IMR-90 (cell line): Measurements from ENCODE around the gene HOXA5. TPM values are rescaled to one million over a fixed set of nuclear protein-coding genes. Genes with fewer than 3 reads are reported as not detected.
A peak's percentile ranks its signal among the peaks of the same experiment; 100 is the strongest.

Source experiments
- ATAC-seq: fragments of 200-7000 bp; cut with Tn5 transposase; 2 replicates; pipeline ENCODE4 v1.9.1; 2020; ENCODE audit warnings: low read depth, mild to moderate bottlenecking, moderate library complexity
- BruUV-seq: library from RNA; stranded (reverse); fragments of 400-500 nt; replicated peaks from 2 replicates; lab custom pipeline; 2021; lab: Mats Ljungman, UMichigan
- CTCF ChIA-PET: fragments of 300-600 bp; formaldehyde crosslinking; extraction: SDS; loops from one replicate; lab custom pipeline; 2021; ENCODE audit warnings: antibody characterized with exemption; lab: Yijun Ruan, JAX
- POLR2A ChIA-PET: fragments of 300-600 bp; sonication (Branson Sonifier 250); formaldehyde crosslinking; loops from one replicate; lab custom pipeline; 2022; ENCODE audit warnings: antibody characterized with exemption; ENCODE audit not compliant: unreplicated experiment; lab: Charles Lee
- DNase-seq: peaks from one replicate; pipeline ENCODE4 v3.0.0; 2013
- H2AFZ ChIP-seq: replicated peaks from 2 replicates; pipeline ENCODE3; 2013; ENCODE audit warnings: low read length, mild to moderate bottlenecking; ENCODE audit not compliant: poor library complexity
- H2AK5ac ChIP-seq: 2 replicates; pipeline ENCODE4 v1.6.1; 2013; ENCODE audit warnings: low read depth, low read length, inconsistent platforms
- H2AK9ac ChIP-seq: replicated peaks from 2 replicates; pipeline ENCODE3; 2013; ENCODE audit warnings: mild to moderate bottlenecking, low read depth, low read length, moderate library complexity; ENCODE audit not compliant: poor library complexity
- H2BK120ac ChIP-seq: 2 replicates; pipeline ENCODE4 v1.6.1; 2013; ENCODE audit warnings: low read depth, low read length, inconsistent platforms
- H2BK15ac ChIP-seq: 3 replicates; pipeline ENCODE4 v1.6.1; 2013; ENCODE audit warnings: low read depth, low read length, inconsistent platforms
- H2BK20ac ChIP-seq: 2 replicates; pipeline ENCODE4 v1.6.1; 2013; ENCODE audit warnings: low read depth, mild to moderate bottlenecking, inconsistent platforms, low read length, moderate library complexity
- H2BK5ac ChIP-seq: 2 replicates; pipeline ENCODE4 v1.6.1; 2013; ENCODE audit warnings: mild to moderate bottlenecking, low read depth, low read length, inconsistent platforms; ENCODE audit not compliant: poor library complexity, severe bottlenecking
- H3K14ac ChIP-seq: replicated peaks from 2 replicates; pipeline ENCODE4 v1.6.1; 2013; ENCODE audit warnings: low read depth, low read length, inconsistent platforms
- H3K18ac ChIP-seq: 2 replicates; pipeline ENCODE4 v1.6.1; 2013; ENCODE audit warnings: low read depth, low read length, control low read depth
- H3K23ac ChIP-seq: 2 replicates; pipeline ENCODE4 v1.6.1; 2013; ENCODE audit warnings: low read depth, low read length, inconsistent platforms
- H3K27ac ChIP-seq: 2 replicates; pipeline ENCODE4 v1.5.1; 2013; ENCODE audit warnings: mild to moderate bottlenecking, control low read depth, low read length; ENCODE audit not compliant: insufficient read depth
- H3K27me3 ChIP-seq: 2 replicates; pipeline ENCODE4 v1.6.1; 2013; ENCODE audit warnings: low read length; ENCODE audit not compliant: control insufficient read depth, insufficient read depth
- H3K36me3 ChIP-seq: 2 replicates; pipeline ENCODE4 v1.6.1; 2013; ENCODE audit warnings: low read length, mixed read lengths; ENCODE audit not compliant: control insufficient read depth, insufficient read depth
- H3K4ac ChIP-seq: 2 replicates; pipeline ENCODE4 v1.6.1; 2013; ENCODE audit warnings: low read depth, low read length, inconsistent platforms
- H3K4me1 ChIP-seq: 2 replicates; pipeline ENCODE4 v1.6.1; 2013; ENCODE audit warnings: low read length, mixed read lengths; ENCODE audit not compliant: control insufficient read depth, insufficient read depth
- H3K4me2 ChIP-seq: 2 replicates; pipeline ENCODE4 v1.6.1; 2013; ENCODE audit warnings: low read depth, mild to moderate bottlenecking, control low read depth, low read length, moderate library complexity
- H3K4me3 ChIP-seq: 2 replicates; pipeline ENCODE4 v1.5.1; 2013; ENCODE audit warnings: low read depth, mild to moderate bottlenecking, control low read depth, low read length, moderate library complexity; ENCODE audit not compliant: insufficient read depth
- H3K56ac ChIP-seq: 2 replicates; pipeline ENCODE4 v1.6.1; 2013; ENCODE audit warnings: low read length, inconsistent platforms; ENCODE audit not compliant: insufficient read depth; ENCODE audit errors: extremely low read depth
- H3K79me1 ChIP-seq, 2 experiments: 2 replicates each; pipeline ENCODE4 v1.6.1; 2013; ENCODE audit warnings: low read length in 2 of 2, inconsistent platforms in 1 of 2, low read depth in 1 of 2
- H3K9ac ChIP-seq: 2 replicates; pipeline ENCODE4 v1.6.1; 2013; ENCODE audit warnings: low read depth, low read length, control low read depth
- H3K9me1 ChIP-seq: 2 replicates; pipeline ENCODE4 v1.6.1; 2013; ENCODE audit warnings: low read length, inconsistent platforms; ENCODE audit not compliant: insufficient read depth
- H3K9me3 ChIP-seq: 2 replicates; pipeline ENCODE4 v1.6.1; 2013; ENCODE audit warnings: low read length; ENCODE audit not compliant: control insufficient read depth, insufficient read depth
- H4K20me1 ChIP-seq: 2 replicates; pipeline ENCODE4 v1.6.1; 2013; ENCODE audit warnings: low read length, inconsistent platforms; ENCODE audit not compliant: insufficient read depth
- H4K5ac ChIP-seq: 2 replicates; pipeline ENCODE4 v1.6.1; 2013; ENCODE audit warnings: mild to moderate bottlenecking, low read depth, low read length, control low read depth
- H4K8ac ChIP-seq, 2 experiments: 2 replicates each; pipeline ENCODE4 v1.6.1; 2013; ENCODE audit warnings: low read depth in 2 of 2, low read length in 2 of 2, control low read depth in 1 of 2, inconsistent platforms in 1 of 2
- H4K91ac ChIP-seq: 2 replicates; pipeline ENCODE4 v1.6.1; 2013; ENCODE audit warnings: low read depth, low read length, inconsistent platforms; ENCODE audit not compliant: insufficient read depth
- BHLHE40 ChIP-seq: fragments of 150-350 bp; IDR thresholded peaks from 2 replicates; pipeline ENCODE4 v1.6.1; 2016; ENCODE audit warnings: mild to moderate bottlenecking, low read depth, low read length
- CHD1 ChIP-seq: IDR thresholded peaks from 2 replicates; pipeline ENCODE4 v1.6.1; 2012; ENCODE audit warnings: low read depth, low read length, improper control_type of control experiment
- ELK1 ChIP-seq: fragments of 150-350 bp; IDR thresholded peaks from 2 replicates; pipeline ENCODE4 v1.6.1; 2016; ENCODE audit warnings: low read depth, mild to moderate bottlenecking, low read length, moderate library complexity, borderline replicate concordance
- MAFK ChIP-seq: IDR thresholded peaks from 2 replicates; pipeline ENCODE4 v1.6.1; 2012; ENCODE audit warnings: low read depth, low read length, improper control_type of control experiment
- MAZ ChIP-seq: IDR thresholded peaks from 2 replicates; pipeline ENCODE4 v1.6.1; 2012; ENCODE audit warnings: low read depth, mild to moderate bottlenecking, low read length, improper control_type of control experiment, moderate library complexity, borderline replicate concordance
- NFE2L2 ChIP-seq: fragments of 150-350 bp; IDR thresholded peaks from 2 replicates; pipeline ENCODE4 v1.6.1; 2016; ENCODE audit warnings: low read depth, mild to moderate bottlenecking, low read length
- POLR2A ChIP-seq: IDR thresholded peaks from 2 replicates; pipeline ENCODE4 v1.6.1; 2012; ENCODE audit warnings: mild to moderate bottlenecking, low read depth, low read length
- RCOR1 ChIP-seq: IDR thresholded peaks from 2 replicates; pipeline ENCODE4 v1.6.1; 2012; ENCODE audit warnings: mild to moderate bottlenecking, low read length, improper control_type of control experiment; ENCODE audit not compliant: insufficient replicate concordance
- SMC3 ChIP-seq: fragments of 150-350 bp; IDR thresholded peaks from 2 replicates; pipeline ENCODE4 v1.6.1; 2016; ENCODE audit warnings: low read depth, mild to moderate bottlenecking, antibody characterized with exemption, low read length, moderate library complexity
- WGBS, 2 experiments: methylation state at CpG; one replicate each; pipeline versions ENCODE4 v1.1.5 to v1.1.7; 2013; ENCODE audit warnings: missing lambda C conversion rate in 2 of 2; ENCODE audit not compliant: insufficient read length in 1 of 2; ENCODE audit errors: extremely low coverage in 2 of 2; 5-methylcytosine and 5-hydroxymethylcytosine counted together
- dilution Hi-C: fragments of 300-500 bp; cut with HindIII; formaldehyde crosslinking; loops from one replicate; pipeline ENCODE4 v1.14.3; 2018; ENCODE audit warnings: low sequenced_read_pairs; ENCODE audit not compliant: unreplicated experiment
- in situ Hi-C: fragments of 300-500 bp; cut with MboI; formaldehyde crosslinking; loops from 3 replicates; pipeline ENCODE4 v1.14.3; 2019; ENCODE audit warnings: low sequenced_read_pairs, inconsistent platforms, mixed read lengths
- intact Hi-C: fragments of 100-400 bp; cut with micrococcal nuclease; formaldehyde crosslinking; loops from 2 replicates; pipeline ENCODE4 v1.10.0; 2022
- polyA plus RNA-seq, 3 experiments: library from polyadenylated mRNA; depleted of rRNA; stranded (reverse); fragments of >200 nt; gene quantifications; 2 replicates each; pipeline ENCODE4 v1.2.3, GENCODE V29; 2012; ENCODE audit warnings: low replicate concordance in 1 of 3
- total RNA-seq: library from RNA; depleted of rRNA; stranded (reverse); fragments of >200 nt; gene quantifications from 2 replicates; pipeline ENCODE4 v1.2.3, GENCODE V29; 2012
- TF ChIP-seq, protein P1 (sequence below): conservative IDR thresholded peaks from 2 replicates; pipeline ENCODE4 v1.5.1; 2012; ENCODE audit warnings: mild to moderate bottlenecking, low read depth, low read length, improper control_type of control experiment
- TF ChIP-seq, protein P2 (sequence below): fragments of 150-350 bp; IDR thresholded peaks from 2 replicates; pipeline ENCODE4 v1.6.1; 2017; ENCODE audit warnings: mild to moderate bottlenecking, antibody characterized with exemption, low read length, low read depth

Gene HOXA5
- total and polyA plus RNA-seq, 2 of the 4 experiments (the other 2 are of a cell fraction): 19.9 to 29.4 TPM

DNA sequence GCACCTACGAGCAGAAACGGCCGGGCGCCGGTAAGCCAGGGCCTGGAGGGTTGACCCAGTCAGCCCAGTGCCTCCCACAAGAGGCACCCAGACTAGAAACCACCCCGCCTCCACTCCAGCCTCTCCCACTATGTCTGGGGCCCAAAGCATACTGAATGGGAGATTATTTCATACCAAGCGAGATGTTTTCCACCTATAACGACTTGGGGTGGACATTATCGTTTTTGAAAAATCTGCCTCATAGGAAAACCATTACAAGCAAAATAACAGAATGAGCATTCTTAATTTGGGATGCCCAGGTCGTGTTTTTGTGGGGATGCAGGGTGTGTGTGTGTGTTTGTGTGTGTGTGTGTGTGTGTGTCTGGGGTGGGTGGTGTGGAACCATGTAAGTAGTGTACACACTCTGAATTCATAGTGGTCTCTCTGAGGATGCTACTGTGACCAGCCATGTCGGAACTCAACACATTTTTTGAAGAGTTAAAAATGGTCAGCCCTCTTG is 2.5 kb upstream of the HOXA5 start:
- in situ Hi-C loops: loop anchor here (10.0 kb wide), 1 partner anchor 951 kb away; no protein-coding TSS in a partner anchor

More for the DNA sequence above, 2.5 kb upstream of the HOXA5 start:
- Histone ChIP-seq H3K4me1 (peaks cover 13% of the 10 kb centered on the region), H4K5ac (peak overlapping the region; percentile 76), H2BK15ac (peak overlapping the region; percentile 63; the same call in 1 of the 3 replicates), H2AK5ac (peak overlapping the region; percentile 48; the same call in 1 of the 2 replicates), H2BK5ac (peak overlapping the region; percentile 66), H3K56ac (peak overlapping the region; percentile 50; the same call in 1 of the 2 replicates), H3K79me1 (peaks cover 9 to 33% of the 10 kb centered on the region in 2 experiments; a peak in 3 of 4 replicates), H4K8ac (peak overlapping the region; percentile 76 to 84), H3K27me3 (no peaks in the 10 kb centered on the region), H2BK120ac (peak overlapping the region; percentile 73), H3K9me1 (no peaks in the 10 kb centered on the region), H3K36me3 (peaks cover 6% of the 10 kb centered on the region), H3K9ac (peak overlapping the region; percentile 87), H3K4ac (peak overlapping the region; percentile 79), H2AK9ac (peak overlapping the region; percentile 63), H3K14ac (peak overlapping the region; percentile 57; the same call in 1 of the 2 replicates), H2AFZ (peak overlapping the region; percentile 90), H3K23ac (peak overlapping the region; percentile 47), H4K91ac (peak overlapping the region; percentile 76), H2BK20ac (0 out of 2 replicates have a peak overlapping the region, but pooled peaks have one; percentile 17), H3K4me2 (peak overlapping the region; percentile 83), H3K4me3 (peak overlapping the region; percentile 40), H3K27ac (peak overlapping the region; percentile 80), H3K18ac (peak overlapping the region; percentile 77), H4K20me1 (no peaks in the 10 kb centered on the region), H3K9me3 (no peaks in the 10 kb centered on the region)
- no TSS peak for BruUV-seq
- POLR2A ChIA-PET: no interaction called here
- dilution Hi-C loops: no loop called here
- CTCF ChIA-PET: interaction anchor here (1.0 kb wide), 1 partner anchor 15 kb away, joined by 4 read pairs; no protein-coding TSS in a partner anchor
- DNase-seq (no peak), ATAC-seq (no peak)
- WGBS, 2 experiments: no CpG with 5 or more reads among the region's 11 CpGs
- TF ChIP-seq, protein P1, sequence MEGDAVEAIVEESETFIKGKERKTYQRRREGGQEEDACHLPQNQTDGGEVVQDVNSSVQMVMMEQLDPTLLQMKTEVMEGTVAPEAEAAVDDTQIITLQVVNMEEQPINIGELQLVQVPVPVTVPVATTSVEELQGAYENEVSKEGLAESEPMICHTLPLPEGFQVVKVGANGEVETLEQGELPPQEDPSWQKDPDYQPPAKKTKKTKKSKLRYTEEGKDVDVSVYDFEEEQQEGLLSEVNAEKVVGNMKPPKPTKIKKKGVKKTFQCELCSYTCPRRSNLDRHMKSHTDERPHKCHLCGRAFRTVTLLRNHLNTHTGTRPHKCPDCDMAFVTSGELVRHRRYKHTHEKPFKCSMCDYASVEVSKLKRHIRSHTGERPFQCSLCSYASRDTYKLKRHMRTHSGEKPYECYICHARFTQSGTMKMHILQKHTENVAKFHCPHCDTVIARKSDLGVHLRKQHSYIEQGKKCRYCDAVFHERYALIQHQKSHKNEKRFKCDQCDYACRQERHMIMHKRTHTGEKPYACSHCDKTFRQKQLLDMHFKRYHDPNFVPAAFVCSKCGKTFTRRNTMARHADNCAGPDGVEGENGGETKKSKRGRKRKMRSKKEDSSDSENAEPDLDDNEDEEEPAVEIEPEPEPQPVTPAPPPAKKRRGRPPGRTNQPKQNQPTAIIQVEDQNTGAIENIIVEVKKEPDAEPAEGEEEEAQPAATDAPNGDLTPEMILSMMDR: no peak
- TF ChIP-seq CHD1 (no peak), RCOR1 (no peak), NFE2L2 (no peak), POLR2A (no peak), SMC3 (no peak), ELK1 (no peak), MAZ (no peak), MAFK (no peak), BHLHE40 (no peak)
- TF ChIP-seq, protein P2, sequence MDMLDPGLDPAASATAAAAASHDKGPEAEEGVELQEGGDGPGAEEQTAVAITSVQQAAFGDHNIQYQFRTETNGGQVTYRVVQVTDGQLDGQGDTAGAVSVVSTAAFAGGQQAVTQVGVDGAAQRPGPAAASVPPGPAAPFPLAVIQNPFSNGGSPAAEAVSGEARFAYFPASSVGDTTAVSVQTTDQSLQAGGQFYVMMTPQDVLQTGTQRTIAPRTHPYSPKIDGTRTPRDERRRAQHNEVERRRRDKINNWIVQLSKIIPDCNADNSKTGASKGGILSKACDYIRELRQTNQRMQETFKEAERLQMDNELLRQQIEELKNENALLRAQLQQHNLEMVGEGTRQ: no peak
- intact Hi-C loops: loop anchor here (5.0 kb wide), 1 partner anchor 1054 kb away; no protein-coding TSS in a partner anchor
